Adrenal gland (tissue), 19 donors: Measurements from ENCODE around the gene CCDC175. TPM values are rescaled to one million over a fixed set of nuclear protein-coding genes. Genes with fewer than 3 reads are reported as not detected.

Experiments
- DNase-seq, 7 donors: peaks; one replicate each; pipeline ENCODE4 v3.0.0-alpha.2; 2019 to 2020
- H3K27ac ChIP-seq, 5 donors: fragments of 200-600 bp; sonication (generic) in 4 of 5; 1 replicate in 3 of 5; 2 replicates in 2 of 5; pipeline versions ENCODE4 v1.5.1 to v1.8.0; 2016 to 2020; ENCODE audit warnings: mild to moderate bottlenecking in 1 of 5
- H3K27me3 ChIP-seq: fragments of 200-600 bp; 2 replicates; pipeline ENCODE4 v1.8.0; 2021
- H3K36me3 ChIP-seq, 2 donors: fragments of 200-600 bp; replicated peaks in 1 of 2; 1 replicate in 1 of 2; 2 replicates in 1 of 2; pipeline versions ENCODE4 v1.5.1 to v1.8.0; 2018 to 2022
- H3K4me1 ChIP-seq, 2 donors: fragments of 200-600 bp; replicated peaks in 1 of 2; 1 replicate in 1 of 2; 2 replicates in 1 of 2; pipeline versions ENCODE4 v1.5.1 to v1.8.0; 2018 to 2021
- H3K4me3 ChIP-seq, 4 donors: fragments of 200-600 bp; sonication (generic) in 3 of 4; one replicate each; pipeline ENCODE4 v1.5.1; 2016 to 2018
- H3K9me3 ChIP-seq, 3 donors: fragments of 200-600 bp; sonication (generic) in 1 of 3; replicated peaks in 1 of 3; 1 replicate in 2 of 3; 2 replicates in 1 of 3; pipeline versions ENCODE4 v1.5.1 to v1.8.0; 2016 to 2021
- CTCF ChIP-seq, 6 experiments: fragments of 450-650 bp in 4 of 6; fragments of 200-600 bp in 2 of 6; sonication (generic) in 1 of 6; IDR thresholded peaks; 1 replicate in 5 of 6; 2 replicates in 1 of 6; pipeline versions ENCODE4 v1.5.1 to v1.8.0; 2016 to 2021; ENCODE audit warnings: antibody characterized with exemption in 6 of 6, mild to moderate bottlenecking in 2 of 6, moderate library complexity in 1 of 6
- POLR2A ChIP-seq, 2 donors: fragments of 450-650 bp; IDR thresholded peaks; one replicate each; pipeline ENCODE4 v1.6.1; 2017; ENCODE audit warnings: antibody characterized with exemption in 2 of 2, mild to moderate bottlenecking in 2 of 2, moderate library complexity in 1 of 2
- WGBS, 4 donors: extraction: QIAGEN DNeasy Blood & Tissue Kit in 2 of 4; methylation state at CpG; one replicate each; pipeline versions ENCODE4 v1.1.5 to v1.1.7; 2013 to 2017; 5-methylcytosine and 5-hydroxymethylcytosine counted together
- intact Hi-C, 2 donors: fragments of 100-400 bp; cut with DNase I; formaldehyde crosslinking; loops; one replicate each; pipeline versions ENCODE4 v1.14.1 to v1.15.0; 2022 to 2023
- long read RNA-seq, 10 donors: library from polyadenylated mRNA in 3 of 10; unstranded in 2 of 10; stranded (forward) in 1 of 10; transcript quantifications; one replicate each; pipeline ENCODE4 v2.0.0 and lab custom pipeline, GENCODE V29; 2021 to 2026
- polyA plus RNA-seq, 3 donors: library from polyadenylated mRNA; stranded (reverse); fragments of 200-250 nt in 2 of 3; fragments of 350-450 nt in 1 of 3; fragmentation: Illumina TruSeq in 1 of 3; extraction: RNeasy Lipid Tissue Mini Kit (QIAGEN cat#74804) in 1 of 3; gene quantifications; one replicate each; pipeline ENCODE4 v1.2.3, GENCODE V29; 2013 to 2014
- total RNA-seq, 9 donors: library from RNA; depleted of rRNA in 4 of 9; stranded (reverse); fragments of >200 nt in 4 of 9; fragments of 120-200 nt in 1 of 9; fragmentation: NEBNext Ultra II Directional in 1 of 9; extraction: Animal tissue kit (Norgen Biotek cat#: 25700) in 1 of 9; gene quantifications; one replicate each; pipeline versions ENCODE4 v1.1.0 to v1.2.4, GENCODE V29; 2013 to 2023
- donor health status: healthy with polysubstance abuse.
- donor health status: Bipolar disorder and iron deficiency.
- donor health status: DM: yes; HTN: yes; CAD: no.
- donor health status: DM: no; HTN: no; CAD: no.
- donor health status: DM: no; HTN: no; CAD: no.
- donor health status: DM: yes; HTN: yes; CAD: no.

Gene CCDC175
- total RNA-seq (under 1 TPM in 1 of 9 donors, not detected in 8; 0.49 TPM), polyA plus RNA-seq (under 1 TPM in 1 of 3 donors, not detected in 2; 0.77 TPM)
- long read RNA-seq, donor 1 = 0 reads
- long read RNA-seq, donor 2 = 0 reads
- long read RNA-seq, donor 3 = 0 reads
- long read RNA-seq, donor 4 = 0 reads
- long read RNA-seq, donor 5 = 0 reads
- long read RNA-seq, donor 6 = 0 reads
- long read RNA-seq, donor 7 = 0 reads
- long read RNA-seq, donor 8 = 0 reads
- long read RNA-seq, donor 9 = 0 reads
- long read RNA-seq, donor 10 = 0 reads

DNA sequence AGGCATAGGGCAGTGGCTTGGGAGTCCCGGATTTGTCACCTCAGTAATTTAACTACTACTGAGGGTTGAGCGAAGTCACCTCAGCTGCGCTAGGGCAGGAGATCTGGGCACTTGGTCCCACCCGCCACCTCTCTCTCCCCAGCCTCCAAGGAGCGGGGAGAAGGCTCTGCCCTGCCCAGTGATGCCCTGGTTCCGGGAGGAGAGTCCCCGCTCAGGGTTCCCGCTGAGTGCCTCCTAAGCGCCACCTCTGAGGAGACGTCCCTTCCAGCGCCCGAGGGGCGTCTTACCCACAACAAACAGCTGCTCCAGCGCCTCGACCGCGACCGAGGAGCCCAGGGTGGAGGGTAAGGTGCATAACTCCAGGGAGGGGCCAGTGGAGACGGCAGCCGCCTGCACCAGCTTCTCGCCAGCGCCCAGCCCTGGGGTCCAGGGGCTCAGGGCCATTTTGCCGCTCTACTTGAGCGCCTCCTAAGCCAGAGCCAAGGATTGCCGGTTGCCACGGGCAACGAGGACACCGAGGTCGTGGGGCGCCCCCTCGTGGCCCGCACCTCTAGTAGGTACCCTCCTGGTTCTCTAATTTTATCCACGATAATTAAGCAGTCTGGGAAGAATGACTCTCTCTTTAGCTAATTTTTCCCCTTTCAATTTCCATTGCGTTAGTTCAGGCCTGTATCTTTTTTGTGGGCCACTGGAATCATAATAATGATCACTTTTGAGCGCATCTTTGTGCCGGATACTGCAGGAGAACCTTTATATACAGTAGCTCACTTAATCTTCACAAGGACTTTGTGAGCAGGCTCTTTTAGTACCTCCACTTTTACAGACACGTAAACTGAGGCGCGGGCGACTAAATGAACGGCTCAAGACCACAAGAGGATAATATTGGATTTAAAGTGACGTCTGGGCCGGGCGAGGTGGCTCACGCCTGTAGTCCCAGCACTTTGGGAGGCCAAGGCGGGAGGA, at the start of gene CCDC175:
Gene CCDC175 (minus strand): TSS at position 481 of the 963 bp plus-strand sequence. CDS start 37 bp downstream, at position 444.
- H3K9me3 ChIP-seq = no peaks in the 10 kb centered on the region
- peak; percentile 56 to 91 (median 83) for DNase-seq
- H3K4me1 ChIP-seq = peaks cover 0 to 8% of the 10 kb centered on the region in 2 donors
- no peak for TF ChIP-seq POLR2A (IDR thresholded peaks at IDR 0.05)
- peak; percentile 49 to 67 (median 60) for TF ChIP-seq CTCF (IDR thresholded peaks at IDR 0.05)
- WGBS, 4 donors = 19 to 35% (median 23%) methylated on average over 24 to 46 of the region's 46 CpGs
- intact Hi-C loops = no loop called here
- H3K4me3 ChIP-seq = peak within 1 kb of the TSS in 1 of 4 donors; percentile 43
- H3K27me3 ChIP-seq = no peaks in the 10 kb centered on the region
- no peaks in the 10 kb centered on the region for H3K36me3 ChIP-seq
- H3K27ac ChIP-seq = no peak within 1 kb of the TSS

DNA sequence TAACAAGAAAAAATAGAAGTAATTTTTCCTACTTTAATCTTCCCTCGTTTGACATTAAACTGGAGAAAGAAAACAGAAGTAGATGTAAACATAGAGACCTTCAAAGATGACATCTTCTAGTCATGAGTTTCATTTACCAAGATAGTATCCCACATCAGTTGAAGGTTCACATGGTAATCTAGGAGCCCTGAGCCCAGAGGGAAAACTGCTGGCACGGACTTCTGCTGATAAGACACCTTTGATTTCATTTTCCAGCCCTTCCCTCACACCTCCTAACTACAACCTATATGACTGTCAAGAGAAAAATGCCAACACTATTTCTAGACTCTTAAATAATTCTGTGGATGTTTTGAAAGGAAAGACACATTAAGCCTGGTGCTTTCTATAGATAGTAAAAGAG, 46.0 kb upstream of the CCDC175 start:
- 24 to 49% (median 41%) methylated on average over 2 of the region's 2 CpGs for WGBS, 4 donors
- no peaks in the 10 kb centered on the region for H3K9me3 ChIP-seq
- TF ChIP-seq POLR2A (IDR thresholded peaks at IDR 0.05) (no peak), CTCF (IDR thresholded peaks at IDR 0.05) (no peak)

DNA sequence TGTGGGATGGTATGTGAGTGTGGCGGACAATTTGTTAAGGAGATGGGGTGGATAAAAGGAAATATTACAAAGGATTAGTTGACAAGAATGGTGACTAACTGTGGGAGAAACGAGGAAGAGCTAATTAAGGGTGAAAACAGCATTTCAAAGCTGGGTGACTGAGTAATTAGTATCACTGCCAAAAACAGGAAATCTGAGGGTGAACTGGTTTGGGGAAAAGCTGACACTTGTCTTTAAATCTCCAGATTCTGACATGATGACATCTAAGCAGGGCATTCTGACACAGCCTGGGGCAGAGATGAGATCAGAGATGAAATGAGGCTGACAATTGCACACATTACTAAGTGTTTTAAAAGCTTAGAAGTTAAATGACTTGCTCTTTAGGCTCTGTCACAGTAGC, 42.4 kb upstream of the CCDC175 start:
- no peak for DNase-seq
- 38 to 49% (median 40%) methylated on average over 2 of the region's 2 CpGs for WGBS, 4 donors
- TF ChIP-seq POLR2A (IDR thresholded peaks at IDR 0.05) (no peak), CTCF (IDR thresholded peaks at IDR 0.05) (no peak)
- Histone ChIP-seq H3K27me3 (no peaks in the 10 kb centered on the region), H3K27ac (no peak overlapping the region), H3K36me3 (no peaks in the 10 kb centered on the region), H3K4me1 (no peaks in the 10 kb centered on the region), H3K9me3 (no peaks in the 10 kb centered on the region), H3K4me3 (no peak overlapping the region)
- intact Hi-C loops = no loop called here

More for the DNA sequence above, 46.0 kb upstream of the CCDC175 start:
- Histone ChIP-seq H3K27ac (no peak overlapping the region), H3K4me1 (no peaks in the 10 kb centered on the region), H3K4me3 (no peak overlapping the region), H3K27me3 (no peaks in the 10 kb centered on the region), H3K36me3 (no peaks in the 10 kb centered on the region)
- intact Hi-C loops = no loop called here
- no peak for DNase-seq

- TF ChIP-seq CTCF (IDR thresholded peaks at IDR 0.05) (no peak), POLR2A (IDR thresholded peaks at IDR 0.05) (no peak)
- WGBS, 4 donors = 33 to 48% (median 44%) methylated on average over 3 of the region's 3 CpGs
- no peaks in the 10 kb centered on the region for H3K36me3 ChIP-seq
- H3K4me1 ChIP-seq = no peaks in the 10 kb centered on the region
- no peaks in the 10 kb centered on the region for H3K9me3 ChIP-seq
- H3K4me3 ChIP-seq = no peak overlapping the region
- H3K27ac ChIP-seq = no peak overlapping the region
- H3K27me3 ChIP-seq = no peaks in the 10 kb centered on the region
- no peak for DNase-seq
- intact Hi-C loops = no loop called here
Observed at GRCh38 chr14:59601056-59601455, 24.4 kb upstream of the CCDC175 start.
